HuH-7 (cell line): Measurements from ENCODE around the gene NR3C2.
"Not testable (repeated sequence)": the region's sequence is repeated elsewhere in the genome, so short reads cannot be mapped to it uniquely, and the experiment has no call there.

Experiments
- DNase-seq: peaks from one replicate; pipeline ENCODE4 v3.0.0; 2011; ENCODE audit warnings: low spot score

NR3C2 gene

GRCh38 chr4:148170408-148171365 lies 271.5 kb downstream of the NR3C2 start:
- no peak for DNase-seq

DNA sequence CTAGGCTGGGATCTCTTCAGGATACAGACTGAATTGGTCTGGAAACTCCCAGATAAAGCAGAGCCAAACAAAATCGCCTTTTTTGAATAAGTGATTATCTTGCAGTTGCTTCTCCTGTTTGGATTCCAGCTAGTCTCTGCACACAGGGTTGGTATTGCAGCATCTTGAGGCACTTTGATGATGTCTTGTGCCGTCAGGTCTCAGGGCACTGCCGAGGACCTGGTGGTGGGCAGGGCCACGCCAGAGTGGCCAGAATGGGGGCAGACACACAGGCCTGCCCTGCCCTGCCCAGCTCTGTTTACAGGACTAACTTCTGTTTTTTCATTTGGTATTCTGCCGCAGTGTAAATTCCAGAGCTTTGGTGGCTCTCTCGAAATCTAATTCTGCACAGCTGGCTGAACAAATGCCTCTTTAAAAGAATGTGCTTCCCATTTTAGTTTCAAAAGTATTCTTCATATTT lies 276.1 kb downstream of the NR3C2 start:
- DNase-seq = no peak

DNA sequence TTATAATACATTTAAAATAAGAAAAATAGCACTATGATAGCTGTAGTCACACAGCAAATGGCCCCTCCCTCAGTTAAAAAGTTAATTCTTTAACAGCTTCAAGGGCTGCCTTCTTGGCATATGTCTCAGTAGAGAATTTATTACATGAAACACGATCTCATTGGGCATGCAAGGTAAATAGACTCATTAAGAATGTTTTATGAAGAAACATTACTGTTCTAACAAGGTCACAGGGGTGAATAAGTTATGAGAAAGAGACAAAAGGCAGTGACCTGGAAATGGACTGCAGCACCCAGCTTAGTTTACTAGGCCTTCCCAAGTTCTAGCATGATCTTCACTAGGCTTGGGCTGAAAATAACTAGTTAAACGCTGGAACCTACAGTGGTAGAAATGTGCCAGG lies 277.7 kb downstream of the NR3C2 start:
- DNase-seq = no peak

DNA sequence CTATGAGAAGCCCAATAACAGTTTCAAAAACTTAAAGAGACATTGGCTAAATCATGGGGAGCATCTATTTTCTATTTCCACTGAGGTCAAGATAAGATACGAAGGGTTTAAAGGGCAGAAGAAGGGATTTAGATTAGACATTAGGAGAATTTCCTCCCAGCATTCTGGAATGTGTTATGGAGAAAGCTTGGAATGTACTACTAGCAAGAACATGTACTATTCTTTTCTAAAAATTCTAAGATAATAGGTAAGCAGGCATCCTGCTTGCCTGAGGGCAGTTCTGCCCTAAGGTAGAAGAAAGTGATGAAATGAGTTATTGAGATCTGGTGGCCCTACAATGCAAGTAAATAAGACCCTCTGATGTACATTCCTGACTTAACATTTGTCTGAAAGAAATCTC lies 279.2 kb downstream of the NR3C2 start:
- no peak for DNase-seq

DNA sequence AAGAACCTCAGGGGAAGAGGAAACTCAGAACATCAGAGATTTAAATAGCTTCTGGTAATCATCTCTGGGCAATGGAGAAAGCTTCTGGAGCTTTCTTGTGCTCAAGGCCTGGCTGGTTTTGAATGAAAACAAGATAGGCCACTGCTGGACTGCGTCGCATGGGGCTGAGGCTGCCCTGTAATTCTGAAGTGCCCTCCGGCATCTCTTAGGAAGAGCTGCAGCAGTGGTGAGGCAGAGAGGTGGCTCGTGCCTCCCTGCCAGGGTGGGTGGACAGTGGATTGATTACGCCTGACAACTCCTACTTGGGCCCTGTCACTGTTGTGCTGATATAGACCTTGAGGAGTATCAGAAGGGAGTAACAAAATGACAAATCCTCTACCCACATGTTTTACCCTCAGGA lies 279.7 kb downstream of the NR3C2 start:
- no peak for DNase-seq

GRCh38 chr4:148161601-148162000 lies 280.6 kb downstream of the NR3C2 start:
- no peak for DNase-seq

DNA sequence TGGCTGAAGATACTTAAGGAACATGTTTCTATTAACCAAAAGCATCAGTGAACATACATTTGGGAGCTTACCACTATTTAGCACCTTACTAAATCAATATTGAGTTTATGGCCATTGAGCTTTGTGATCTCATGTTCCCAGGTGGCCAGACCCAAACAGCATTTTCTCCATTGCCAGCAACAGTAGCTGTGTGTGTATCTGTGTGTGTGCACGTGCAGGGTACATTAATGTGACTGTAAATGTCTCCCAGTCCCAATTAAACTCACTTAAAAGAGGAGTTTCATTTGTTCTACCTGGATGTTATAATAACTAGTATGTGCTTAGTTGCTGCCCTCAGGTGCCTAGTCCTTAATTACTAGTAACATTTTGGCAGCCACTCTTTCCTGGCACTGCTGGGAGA lies 282.4 kb downstream of the NR3C2 start:
- no peak for DNase-seq

GRCh38 chr4:148154769-148155168 lies 287.4 kb downstream of the NR3C2 start:
- no peak for DNase-seq

DNA sequence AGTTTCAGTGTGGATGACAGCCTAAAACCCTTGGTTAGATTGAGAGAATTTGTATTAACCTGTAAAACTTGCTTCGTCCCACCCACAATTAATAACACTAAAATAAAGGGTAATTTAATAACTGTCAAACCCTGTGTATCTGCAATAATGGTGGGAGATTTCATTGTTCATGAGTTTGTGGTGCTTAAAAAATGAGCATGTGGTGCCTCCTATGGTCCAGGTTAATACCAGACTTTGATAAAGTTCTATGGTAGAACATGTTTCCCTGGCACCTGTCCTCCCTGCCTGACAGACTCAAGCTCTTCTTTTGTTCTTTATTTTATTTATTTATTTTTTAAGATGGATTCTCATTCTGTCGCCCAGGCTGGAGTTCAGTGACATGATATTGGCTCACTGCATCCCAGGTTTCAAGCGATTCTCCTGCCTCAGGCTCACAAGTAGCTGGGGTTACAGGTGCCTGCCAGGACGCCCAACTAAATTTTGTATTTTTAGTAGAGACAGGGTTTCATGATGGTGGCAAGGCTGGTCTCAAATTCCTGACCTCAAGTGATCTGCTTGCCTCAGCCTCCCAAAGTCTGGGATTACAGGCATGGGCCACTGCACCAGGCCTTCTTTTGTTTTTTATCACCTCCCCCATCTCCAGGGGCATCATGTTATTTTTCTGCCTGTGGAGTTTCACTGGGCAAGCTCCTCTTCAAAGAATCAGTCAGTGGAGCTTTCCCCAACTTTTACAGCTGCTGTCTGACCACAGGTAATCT lies 289.2 kb downstream of the NR3C2 start:
- no peak for DNase-seq

GRCh38 chr4:148151806-148152205 lies 290.4 kb downstream of the NR3C2 start:
- no peak for DNase-seq

DNA sequence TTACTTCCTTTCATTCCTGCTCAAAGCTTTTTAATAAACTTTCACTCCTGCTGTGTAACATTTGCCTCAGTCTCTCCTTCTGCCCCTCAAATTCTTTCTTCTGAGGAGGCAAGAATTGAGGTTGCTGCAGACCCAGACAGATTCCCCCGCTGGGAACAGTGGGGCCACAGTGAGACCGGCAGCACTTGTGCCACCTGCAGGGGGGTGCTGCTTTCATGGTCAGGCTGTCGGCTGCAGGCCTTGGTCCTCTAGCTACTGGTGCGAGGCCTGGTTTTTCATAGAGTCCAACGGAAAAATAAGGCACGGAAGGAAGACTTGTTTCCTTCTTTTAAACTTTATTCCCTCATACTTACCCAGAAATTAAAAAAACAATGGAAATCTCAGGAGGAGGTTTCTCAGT lies 296.7 kb downstream of the NR3C2 start:
- no peak for DNase-seq

GRCh38 chr4:148143174-148143573 lies 299.0 kb downstream of the NR3C2 start:
- no peak for DNase-seq

DNA sequence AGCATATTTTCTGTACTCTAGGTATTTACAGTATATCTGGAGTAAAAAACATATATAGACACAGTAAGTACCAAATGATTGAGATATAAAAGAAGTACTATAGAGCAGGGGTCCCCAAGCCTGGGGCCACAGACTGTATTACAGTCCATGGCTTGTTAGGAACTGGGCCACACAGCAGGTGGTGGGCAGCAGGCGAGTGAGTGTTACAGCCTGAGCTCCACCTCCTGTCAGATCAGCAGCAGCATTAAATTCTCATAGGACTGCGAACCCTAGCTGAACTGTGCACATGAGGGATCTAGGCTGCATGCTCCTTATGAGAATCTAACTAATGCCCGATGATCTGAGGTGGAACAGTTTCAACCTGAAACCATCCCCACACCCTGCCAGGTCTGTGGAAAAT lies 300.7 kb downstream of the NR3C2 start:
- DNase-seq = no peak

DNA sequence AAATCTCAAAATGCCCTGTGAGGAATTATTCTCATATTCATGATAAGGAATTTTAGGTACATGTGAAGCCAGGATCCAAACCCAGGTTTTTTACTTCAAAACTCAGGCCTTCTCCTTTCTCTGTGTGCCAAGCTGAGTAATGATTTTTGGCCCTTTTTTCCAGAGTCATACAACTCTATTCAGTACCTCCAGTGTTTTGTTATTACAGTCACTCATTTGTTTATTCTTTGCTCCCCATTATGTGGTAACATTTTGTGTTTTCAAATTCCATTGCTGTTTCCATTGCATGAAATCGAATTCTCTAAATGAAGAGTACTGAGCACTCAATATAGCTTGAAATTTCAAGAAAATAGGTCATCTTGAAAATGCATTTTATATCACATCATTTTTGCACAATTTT lies 315.4 kb downstream of the NR3C2 start:
- DNase-seq = no peak

- DNase-seq = no peak
Observed at GRCh38 chr4:148124512-148124911, 317.7 kb downstream of the NR3C2 start.

DNA sequence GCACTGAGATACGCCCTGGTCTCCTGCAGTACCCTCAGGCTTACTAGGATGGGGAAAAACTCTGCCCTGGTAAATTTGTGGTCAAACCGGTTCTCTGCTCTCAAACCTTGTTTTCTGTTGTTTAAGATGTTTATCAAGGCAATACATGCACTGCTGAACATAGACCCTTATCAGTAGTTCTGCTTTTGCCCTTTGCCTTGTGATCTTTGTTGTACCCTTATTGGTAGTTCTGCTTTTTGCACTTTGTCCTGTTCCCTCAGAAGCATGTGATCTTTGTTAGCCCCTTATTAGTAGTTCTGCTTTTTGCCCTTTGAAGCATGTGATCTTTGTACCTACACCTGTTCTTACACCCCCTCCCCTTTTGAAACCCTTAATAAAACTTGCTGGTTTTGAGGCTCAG lies 319.1 kb downstream of the NR3C2 start:
- DNase-seq = not testable (repeated sequence)

- no peak for DNase-seq
Observed at GRCh38 chr4:148120216-148120615, 322.0 kb downstream of the NR3C2 start.

GRCh38 chr4:148118633-148119032 lies 323.6 kb downstream of the NR3C2 start:
- no peak for DNase-seq

GRCh38 chr4:148118179-148118578 lies 324.0 kb downstream of the NR3C2 start:
- DNase-seq = no peak

DNA sequence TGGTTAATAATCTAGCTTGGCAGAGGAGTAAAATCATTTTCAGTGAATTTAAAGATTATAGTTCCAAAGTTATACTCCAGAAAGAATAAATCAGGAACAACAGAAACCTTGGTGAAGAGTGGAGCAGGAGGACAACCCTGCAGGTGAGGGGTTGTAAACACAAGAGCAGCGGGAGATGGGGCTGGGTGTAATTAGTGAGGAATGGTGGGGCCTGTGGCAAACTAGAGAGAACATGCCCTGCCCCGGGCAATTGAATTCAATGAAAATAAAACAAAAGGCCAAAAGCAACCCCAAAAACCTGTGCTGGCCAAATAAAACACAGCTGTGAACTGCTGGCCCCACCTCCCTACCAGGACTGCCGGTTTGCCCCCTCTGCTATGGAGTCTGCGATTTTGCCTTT lies 325.2 kb downstream of the NR3C2 start:
- DNase-seq = no peak

DNA sequence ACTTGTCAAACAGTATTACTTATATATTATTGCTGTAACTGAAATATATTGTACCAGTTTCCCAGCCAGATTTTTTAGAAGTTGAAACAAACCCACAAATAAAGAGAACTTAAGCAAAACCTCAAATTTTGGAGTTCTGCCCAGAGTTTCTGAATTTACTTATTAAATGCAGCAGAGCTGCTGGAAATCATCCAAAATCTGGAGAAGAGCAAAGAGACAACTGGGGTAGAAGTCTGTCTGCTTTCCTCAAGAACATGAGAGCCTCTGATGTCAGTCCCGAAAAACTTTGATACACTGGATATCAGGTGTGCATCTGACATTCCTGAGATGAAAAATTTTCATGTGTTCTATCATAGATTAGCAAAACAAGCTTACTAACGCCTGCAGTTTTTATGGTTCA lies 325.9 kb downstream of the NR3C2 start:
- DNase-seq = no peak

DNA sequence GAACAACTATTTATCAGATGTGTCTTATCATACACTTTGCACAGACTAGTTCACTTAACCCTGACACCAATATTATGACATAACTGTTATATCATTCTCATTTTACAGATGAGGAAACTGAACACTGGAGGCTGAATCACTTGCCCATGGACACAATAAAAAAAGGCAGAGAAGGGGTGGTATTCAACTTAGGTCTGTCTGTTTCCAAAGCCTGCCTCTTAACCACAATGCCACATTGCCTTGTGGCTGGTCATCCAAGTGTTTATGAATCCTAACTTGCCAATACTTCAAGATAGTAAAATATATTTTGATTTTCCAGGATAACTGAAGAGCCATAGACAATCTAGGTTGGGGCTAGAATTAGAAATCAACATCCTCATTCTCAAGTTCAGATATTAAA lies 327.8 kb downstream of the NR3C2 start:
- DNase-seq = no peak
